HG02884 (cell line): ENCODE measurements around the gene TRPT1.

ENCODE experiments used
- ATAC-seq: cut with Tn5 transposase; IDR thresholded peaks from one replicate; pipeline ENCODE4 v1.9.1; 2021; ENCODE audit warnings: mild to moderate bottlenecking, moderate library complexity; ENCODE audit not compliant: unreplicated experiment

Gene TRPT1

GRCh38 chr11:64210301-64211020 lies 15.5 kb downstream of the TRPT1 start:
- no peak for ATAC-seq

- ATAC-seq, result no peak
Measured at GRCh38 chr11:64209563-64209843, 16.5 kb downstream of the TRPT1 start.

GRCh38 chr11:64208796-64209562 lies 17.0 kb downstream of the TRPT1 start:
- no peak for ATAC-seq

- no peak for ATAC-seq
Measured at GRCh38 chr11:64208086-64208795, 17.7 kb downstream of the TRPT1 start.

- ATAC-seq, result peak; percentile 40
Measured at GRCh38 chr11:64207256-64208085, 18.5 kb downstream of the TRPT1 start.

- no peak for ATAC-seq
Measured at GRCh38 chr11:64206457-64207255, 19.3 kb downstream of the TRPT1 start, which contains the start of gene FERMT3. TSS of gene FERMT3 (plus strand) at chr11:64206721. CDS start at chr11:64207365, 644 bp downstream.

- ATAC-seq, result no peak
Measured at GRCh38 chr11:64204464-64204989, 21.5 kb downstream of the TRPT1 start.

- no peak for ATAC-seq
Measured at GRCh38 chr11:64204080-64204440, 21.9 kb downstream of the TRPT1 start.

GRCh38 chr11:64203421-64204079 lies 22.4 kb downstream of the TRPT1 start:
- ATAC-seq, result no peak

- no peak for ATAC-seq
Measured at GRCh38 chr11:64202992-64203391, 23.0 kb downstream of the TRPT1 start.

GRCh38 chr11:64201543-64201942 lies 24.4 kb downstream of the TRPT1 start:
- ATAC-seq, result no peak

GRCh38 chr11:64198511-64198910 lies 27.5 kb downstream of the TRPT1 start:
- no peak for ATAC-seq

GRCh38 chr11:64196626-64197025 lies 29.4 kb downstream of the TRPT1 start:
- no peak for ATAC-seq

GRCh38 chr11:64192434-64192833 lies 33.6 kb downstream of the TRPT1 start:
- ATAC-seq, result no peak

- no peak for ATAC-seq
Measured at GRCh38 chr11:64186492-64187165, 39.4 kb downstream of the TRPT1 start.

- peak; percentile 77 for ATAC-seq
Measured at GRCh38 chr11:64185693-64186491, 40.1 kb downstream of the TRPT1 start, which contains the start of gene STIP1. TSS of gene STIP1 (plus strand) at chr11:64186171. CDS start at chr11:64186262, 91 bp downstream.

GRCh38 chr11:64185175-64185692 lies 40.8 kb downstream of the TRPT1 start:
- ATAC-seq, result peak; percentile 10

GRCh38 chr11:64183890-64184289 lies 42.1 kb downstream of the TRPT1 start:
- ATAC-seq, result no peak
